GM19023 (cell line): ENCODE data around the gene WNT8B.

ENCODE experiments used
- ATAC-seq: cut with Tn5 transposase; IDR thresholded peaks from one replicate; pipeline ENCODE4 v1.9.1; 2021; ENCODE audit warnings: mild to moderate bottlenecking, moderate library complexity; ENCODE audit not compliant: unreplicated experiment

Gene WNT8B

GRCh38 chr10:100462709-100463108, at the start of gene WNT8B:
TSS of gene WNT8B (plus strand) at chr10:100463009. CDS start at chr10:100463169, 160 bp downstream.
- ATAC-seq, result no peak

- no peak for ATAC-seq
Observed at GRCh38 chr10:100413173-100413572, 49.6 kb upstream of the WNT8B start.

GRCh38 chr10:100419911-100420449, 42.8 kb upstream of the WNT8B start:
- no peak for ATAC-seq

- ATAC-seq, result no peak
Observed at GRCh38 chr10:100427374-100427773, 35.4 kb upstream of the WNT8B start.

GRCh38 chr10:100433253-100434240, 29.3 kb upstream of the WNT8B start:
- ATAC-seq, result peak; percentile 63

GRCh38 chr10:100436255-100436654, 26.6 kb upstream of the WNT8B start:
- no peak for ATAC-seq

- ATAC-seq, result no peak
Observed at GRCh38 chr10:100438674-100439315, 24.0 kb upstream of the WNT8B start.

- no peak for ATAC-seq
Observed at GRCh38 chr10:100442548-100442947, 20.3 kb upstream of the WNT8B start.

- ATAC-seq, result no peak
Observed at GRCh38 chr10:100446130-100446761, 16.6 kb upstream of the WNT8B start.

- ATAC-seq, result no peak
Observed at GRCh38 chr10:100447663-100448062, 15.1 kb upstream of the WNT8B start.

GRCh38 chr10:100448951-100449350, 13.9 kb upstream of the WNT8B start:
- ATAC-seq, result no peak

GRCh38 chr10:100468322-100468721, 5.5 kb downstream of the WNT8B start:
- ATAC-seq, result no peak

- no peak for ATAC-seq
Observed at GRCh38 chr10:100468978-100469377, 6.2 kb downstream of the WNT8B start.

GRCh38 chr10:100469756-100470155, 6.9 kb downstream of the WNT8B start:
- ATAC-seq, result no peak

- ATAC-seq, result no peak
Observed at GRCh38 chr10:100470367-100470766, 7.6 kb downstream of the WNT8B start.

- no peak for ATAC-seq
Observed at GRCh38 chr10:100477970-100478369, 15.2 kb downstream of the WNT8B start.

GRCh38 chr10:100479037-100479436, 16.2 kb downstream of the WNT8B start:
- no peak for ATAC-seq

GRCh38 chr10:100480002-100480401, 17.2 kb downstream of the WNT8B start:
- ATAC-seq, result no peak

- ATAC-seq, result peak; percentile 98
Observed at GRCh38 chr10:100481462-100482081, 18.8 kb downstream of the WNT8B start.

- ATAC-seq, result peak; percentile 38
Observed at GRCh38 chr10:100482181-100482833, 19.5 kb downstream of the WNT8B start.
